Measurements from ENCODE around the gene MAGED4. TPM values are rescaled to one million over a fixed set of nuclear protein-coding genes. Genes with fewer than 3 reads are reported as not detected.
"Not testable (repeated sequence)": the region's sequence is repeated elsewhere in the genome, so short reads cannot be mapped to it uniquely, and the experiment has no call there.

MAGED4 gene
- total and polyA plus RNA-seq, 2 experiments from 2014 or later: 19.8 to 19.9 TPM

- Histone ChIP-seq H3K4me3 (no peak overlapping the region), H3K4me2 (ENCODE audit: unreplicated experiment) (no peak overlapping the region), H2AFZ (no peak overlapping the region), H3F3A (ENCODE audit: insufficient read depth) (no peaks in the 10 kb centered on the region), H3K79me2 (ENCODE audit: insufficient read depth) (no peaks in the 10 kb centered on the region), H3K9ac (no peak overlapping the region), H4K20me1 (ENCODE audit: insufficient read depth) (no peaks in the 10 kb centered on the region), H3K27me3 (replicated peaks; ENCODE audit: insufficient read depth) (no peaks in the 10 kb centered on the region), H3K4me1 (ENCODE audit: insufficient read depth) (no peaks in the 10 kb centered on the region), H3K9me3 (ENCODE audit: low read depth) (no peaks in the 10 kb centered on the region), H3K27ac (no peak overlapping the region), H3K36me3 (ENCODE audit: low read depth) (no peaks in the 10 kb centered on the region), H3K9me2 (ENCODE audit: insufficient read depth) (no peaks in the 10 kb centered on the region)
- in situ Hi-C loops (cut with MboI): no loop called here
- no peak for TF ChIP-seq EZH2phosphoT487 (IDR thresholded peaks at IDR 0.05; ENCODE audit: insufficient read depth, low read depth)
- no peak for TF ChIP-seq EZH2 (IDR thresholded peaks at IDR 0.05; ENCODE audit: insufficient read depth, poor library complexity, severe bottlenecking)
- no peak for DNase-seq
Observed at GRCh38 chrX:52166840-52167239, 17.8 kb upstream of the MAGED4 start.

GRCh38 chrX:52171055-52171454 lies 13.6 kb upstream of the MAGED4 start:
- H3K4me3 ChIP-seq; H3K9me2 ChIP-seq (ENCODE audit: insufficient read depth); H3K27me3 ChIP-seq (replicated peaks; ENCODE audit: insufficient read depth); H3K9me3 ChIP-seq (ENCODE audit: low read depth); H3K36me3 ChIP-seq (ENCODE audit: low read depth); H3K4me2 ChIP-seq (ENCODE audit: unreplicated experiment); H3F3A ChIP-seq (ENCODE audit: insufficient read depth); DNase-seq; in situ Hi-C loops (cut with MboI); H3K4me1 ChIP-seq (ENCODE audit: insufficient read depth); H3K9ac ChIP-seq; H2AFZ ChIP-seq; H3K27ac ChIP-seq; H4K20me1 ChIP-seq (ENCODE audit: insufficient read depth); H3K79me2 ChIP-seq (ENCODE audit: insufficient read depth): not testable (repeated sequence)
- 34 to 37% methylated on average over 4 to 8 of the region's 10 CpGs for WGBS, 2 experiments (ENCODE audit: low coverage in 1 of 2, low lambda C conversion rate in 2 of 2, missing lambda C conversion rate in 2 of 2)

GRCh38 chrX:52185078-52185453 lies 378 bp downstream of the MAGED4 start:
- H3K4me3 ChIP-seq; H3K9ac ChIP-seq; H3K9me2 ChIP-seq (ENCODE audit: insufficient read depth); H3K36me3 ChIP-seq (ENCODE audit: low read depth); in situ Hi-C loops (cut with MboI); H3K9me3 ChIP-seq (ENCODE audit: low read depth); H2AFZ ChIP-seq; H3K79me2 ChIP-seq (ENCODE audit: insufficient read depth); H3K27me3 ChIP-seq (replicated peaks; ENCODE audit: insufficient read depth); DNase-seq; H3K4me2 ChIP-seq (ENCODE audit: unreplicated experiment); H3K27ac ChIP-seq; H3F3A ChIP-seq (ENCODE audit: insufficient read depth); H4K20me1 ChIP-seq (ENCODE audit: insufficient read depth); H3K4me1 ChIP-seq (ENCODE audit: insufficient read depth): not testable (repeated sequence)
- no CpG with 5 or more reads among the region's 18 CpGs for WGBS, 2 experiments (ENCODE audit: low coverage in 1 of 2, low lambda C conversion rate in 2 of 2, missing lambda C conversion rate in 2 of 2)

GRCh38 chrX:52211405-52211804 lies 26.7 kb downstream of the MAGED4 start:
- no CpG with 5 or more reads among the region's 6 CpGs for WGBS, 2 experiments (ENCODE audit: low coverage in 1 of 2, low lambda C conversion rate in 2 of 2, missing lambda C conversion rate in 2 of 2)
- H3K27me3 ChIP-seq (replicated peaks; ENCODE audit: insufficient read depth); in situ Hi-C loops (cut with MboI): not testable (repeated sequence)

GRCh38 chrX:52213276-52213675 lies 28.6 kb downstream of the MAGED4 start:
- no peaks in the 10 kb centered on the region for H3K9me2 ChIP-seq (ENCODE audit: insufficient read depth)
- no peaks in the 10 kb centered on the region for H3K79me2 ChIP-seq (ENCODE audit: insufficient read depth)
- H3K36me3 ChIP-seq (ENCODE audit: low read depth): no peaks in the 10 kb centered on the region
- no peak overlapping the region for H3K27ac ChIP-seq
- H3K4me2 ChIP-seq (ENCODE audit: unreplicated experiment): no peak overlapping the region
- no peaks in the 10 kb centered on the region for H3K4me1 ChIP-seq (ENCODE audit: insufficient read depth)
- no peaks in the 10 kb centered on the region for H4K20me1 ChIP-seq (ENCODE audit: insufficient read depth)
- TF ChIP-seq EZH2 (IDR thresholded peaks at IDR 0.05; ENCODE audit: insufficient read depth, poor library complexity, severe bottlenecking) (no peak), EZH2phosphoT487 (IDR thresholded peaks at IDR 0.05; ENCODE audit: insufficient read depth, low read depth) (no peak)
- H3K4me3 ChIP-seq: no peak overlapping the region
- in situ Hi-C loops (cut with MboI): no loop called here
- H3F3A ChIP-seq (ENCODE audit: insufficient read depth): no peaks in the 10 kb centered on the region
- no peaks in the 10 kb centered on the region for H3K27me3 ChIP-seq (replicated peaks; ENCODE audit: insufficient read depth)
- no peak overlapping the region for H2AFZ ChIP-seq
- 12 to 33% methylated on average over 2 to 3 of the region's 3 CpGs for WGBS, 2 experiments (ENCODE audit: low coverage in 1 of 2, low lambda C conversion rate in 2 of 2, missing lambda C conversion rate in 2 of 2)
- H3K9ac ChIP-seq: no peak overlapping the region
- no peak for DNase-seq
- no peaks in the 10 kb centered on the region for H3K9me3 ChIP-seq (ENCODE audit: low read depth)

More at GRCh38 chrX:52211405-52211804, 26.7 kb downstream of the MAGED4 start:
- not testable (repeated sequence) for H4K20me1 ChIP-seq (ENCODE audit: insufficient read depth); H3K4me2 ChIP-seq (ENCODE audit: unreplicated experiment); H3K4me1 ChIP-seq (ENCODE audit: insufficient read depth); H3K4me3 ChIP-seq; H2AFZ ChIP-seq; H3K36me3 ChIP-seq (ENCODE audit: low read depth); H3F3A ChIP-seq (ENCODE audit: insufficient read depth); H3K9me3 ChIP-seq (ENCODE audit: low read depth); H3K9ac ChIP-seq; DNase-seq; H3K27ac ChIP-seq; H3K9me2 ChIP-seq (ENCODE audit: insufficient read depth); H3K79me2 ChIP-seq (ENCODE audit: insufficient read depth)
